RWPE1 (cell line): ENCODE data around the gene GSX2.

ENCODE experiments used
- CTCF ChIA-PET: fragments of 350-600 bp; sonication (Branson Sonifier 250); formaldehyde crosslinking; extraction: SDS; loops from one replicate; lab custom pipeline; 2021; lab: Yijun Ruan, JAX
- POLR2A ChIA-PET: fragments of 400-600 bp; formaldehyde crosslinking; extraction: SDS; loops from one replicate; lab custom pipeline; 2020; ENCODE audit warnings: antibody characterized with exemption; ENCODE audit not compliant: low non-redundant PET; lab: Yijun Ruan, JAX
- DNase-seq: peaks from one replicate; pipeline ENCODE4 v3.0.0; 2012; ENCODE audit warnings: low spot score
- H3K27ac ChIP-seq: fragments of 450-650 bp; 2 replicates; pipeline ENCODE4 v1.5.1; 2017
- TF ChIP-seq, protein P1 (sequence below): fragments of 450-650 bp; conservative IDR thresholded peaks from 2 replicates; pipeline ENCODE4 v1.5.1; 2017; ENCODE audit warnings: low read depth, mild to moderate bottlenecking

Gene GSX2

DNA sequence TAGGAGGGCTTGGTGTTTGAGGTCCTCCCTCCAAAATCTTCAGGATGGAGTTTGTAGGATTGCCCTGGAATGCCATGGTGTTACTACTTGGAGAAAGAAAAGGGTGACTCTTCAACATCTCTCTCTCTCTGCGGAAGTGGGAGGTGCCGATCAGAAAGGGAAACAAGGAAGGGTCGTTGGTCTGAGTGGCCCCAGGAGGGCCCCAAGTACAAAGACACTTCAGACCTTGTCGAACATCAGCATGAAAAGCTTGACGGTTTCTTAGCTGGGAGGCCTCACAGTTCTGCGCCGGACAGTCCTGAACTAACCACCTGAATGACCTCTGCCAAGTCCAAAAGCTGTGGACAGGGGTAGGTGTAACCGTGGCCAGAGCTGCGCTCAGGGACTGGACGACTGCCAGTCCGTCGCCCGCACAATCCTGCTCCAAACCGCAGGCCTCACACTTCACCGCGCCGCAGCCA, 646 bp upstream of the GSX2 start:
- TF ChIP-seq, protein P1, sequence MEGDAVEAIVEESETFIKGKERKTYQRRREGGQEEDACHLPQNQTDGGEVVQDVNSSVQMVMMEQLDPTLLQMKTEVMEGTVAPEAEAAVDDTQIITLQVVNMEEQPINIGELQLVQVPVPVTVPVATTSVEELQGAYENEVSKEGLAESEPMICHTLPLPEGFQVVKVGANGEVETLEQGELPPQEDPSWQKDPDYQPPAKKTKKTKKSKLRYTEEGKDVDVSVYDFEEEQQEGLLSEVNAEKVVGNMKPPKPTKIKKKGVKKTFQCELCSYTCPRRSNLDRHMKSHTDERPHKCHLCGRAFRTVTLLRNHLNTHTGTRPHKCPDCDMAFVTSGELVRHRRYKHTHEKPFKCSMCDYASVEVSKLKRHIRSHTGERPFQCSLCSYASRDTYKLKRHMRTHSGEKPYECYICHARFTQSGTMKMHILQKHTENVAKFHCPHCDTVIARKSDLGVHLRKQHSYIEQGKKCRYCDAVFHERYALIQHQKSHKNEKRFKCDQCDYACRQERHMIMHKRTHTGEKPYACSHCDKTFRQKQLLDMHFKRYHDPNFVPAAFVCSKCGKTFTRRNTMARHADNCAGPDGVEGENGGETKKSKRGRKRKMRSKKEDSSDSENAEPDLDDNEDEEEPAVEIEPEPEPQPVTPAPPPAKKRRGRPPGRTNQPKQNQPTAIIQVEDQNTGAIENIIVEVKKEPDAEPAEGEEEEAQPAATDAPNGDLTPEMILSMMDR: no peak
- POLR2A ChIA-PET: no interaction called here
- no peak overlapping the region for H3K27ac ChIP-seq
- no peak for DNase-seq
- CTCF ChIA-PET: no interaction called here

DNA sequence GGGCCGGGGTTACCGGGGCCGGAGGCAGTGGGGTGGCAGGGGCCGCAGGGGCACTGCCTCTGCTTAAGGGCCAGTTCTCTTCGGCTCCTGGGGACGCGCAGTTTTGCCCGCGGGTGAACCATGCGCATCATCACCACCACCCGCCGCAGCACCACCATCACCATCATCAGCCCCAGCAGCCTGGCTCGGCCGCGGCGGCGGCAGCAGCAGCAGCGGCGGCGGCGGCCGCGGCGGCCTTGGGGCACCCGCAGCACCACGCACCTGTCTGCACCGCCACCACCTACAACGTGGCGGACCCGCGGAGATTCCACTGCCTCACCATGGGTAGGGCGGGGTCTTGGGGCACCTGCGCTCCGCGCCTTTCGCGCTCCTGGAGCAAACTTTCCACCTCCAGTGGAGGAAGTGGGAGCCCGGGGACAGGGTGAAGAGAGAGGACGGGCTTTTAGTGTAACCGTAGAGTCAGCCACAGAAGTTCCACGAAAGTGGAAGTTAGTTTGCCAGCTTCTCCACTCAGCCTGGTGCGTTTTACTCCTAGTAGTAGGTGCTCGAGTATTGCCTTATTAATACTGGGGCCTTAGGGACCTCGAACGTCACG, 729 bp downstream of the GSX2 start:
- no peak overlapping the region for H3K27ac ChIP-seq
- CTCF ChIA-PET: interaction anchor here (0.5 to 0.6 kb wide), 2 partner anchors 292 to 527 kb away, joined by 3 read pairs; no protein-coding TSS in a partner anchor
- POLR2A ChIA-PET: no interaction called here
- TF ChIP-seq, protein P1: no peak
- DNase-seq: no peak

- TF ChIP-seq, protein P1: no peak
- no peak for DNase-seq
- CTCF ChIA-PET: no interaction called here
- H3K27ac ChIP-seq: no peak overlapping the region
- POLR2A ChIA-PET: no interaction called here
These were observed 1.5 kb downstream of the GSX2 start for GRCh38 chr4:54101190-54102041.

DNA sequence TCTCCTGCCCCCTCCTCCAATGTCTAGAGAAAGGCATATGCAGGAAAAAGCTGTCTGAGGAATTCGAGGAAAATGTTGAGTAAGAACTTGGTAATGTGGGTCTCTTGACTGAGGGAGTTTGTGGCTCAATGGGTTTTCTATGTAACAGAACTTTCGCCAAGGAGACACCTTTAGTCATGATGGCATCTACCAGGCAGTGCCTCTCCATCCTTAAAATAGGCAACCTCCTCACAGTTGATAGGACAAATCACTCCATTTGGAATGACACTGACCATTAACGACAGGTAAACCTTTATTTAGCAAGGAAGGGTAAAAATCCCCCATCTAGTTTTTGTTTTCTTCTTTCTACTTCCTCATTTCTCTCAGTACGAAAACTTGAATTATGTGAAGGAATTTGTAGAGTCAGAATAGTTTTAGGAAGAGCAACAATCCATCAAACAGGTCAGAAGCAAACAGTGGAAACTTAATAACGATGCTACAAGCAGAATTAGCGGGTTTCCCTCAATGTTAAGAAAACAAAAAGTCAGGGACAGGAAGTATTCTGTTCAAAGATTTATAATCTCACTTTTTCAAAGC, 2.7 kb downstream of the GSX2 start:
- no peak for DNase-seq
- TF ChIP-seq, protein P1: no peak
- ChIA-PET CTCF (interaction anchor here (0.6 kb wide), 1 partner anchor 212 kb away, joined by 3 read pairs; no protein-coding TSS in a partner anchor), POLR2A (no interaction called here)
- H3K27ac ChIP-seq: no peak overlapping the region

DNA sequence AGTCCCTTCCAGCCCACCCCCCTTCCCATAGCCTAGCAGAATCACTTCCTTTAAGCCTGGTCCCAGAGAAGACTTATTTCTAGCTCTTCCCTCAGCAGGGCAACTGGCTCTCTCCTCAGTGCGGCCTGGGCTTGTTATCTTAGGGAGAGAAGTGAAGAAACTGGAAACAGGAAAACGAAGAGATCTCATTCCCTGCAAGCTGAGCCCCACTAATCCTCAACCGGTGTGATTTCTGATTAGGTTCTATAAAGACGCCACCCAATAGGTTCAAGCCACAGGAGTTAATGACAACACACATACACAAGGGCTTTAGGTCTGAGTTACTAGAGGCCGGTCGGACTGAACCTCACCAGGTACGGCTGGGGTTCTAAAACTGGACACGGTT, 3.2 kb downstream of the GSX2 start:
- DNase-seq: no peak
- ChIA-PET CTCF (interaction anchor here (0.6 kb wide), 1 partner anchor 213 kb away, joined by 3 read pairs; no protein-coding TSS in a partner anchor), POLR2A (no interaction called here)
- H3K27ac ChIP-seq: no peak overlapping the region
- TF ChIP-seq, protein P1: no peak

DNA sequence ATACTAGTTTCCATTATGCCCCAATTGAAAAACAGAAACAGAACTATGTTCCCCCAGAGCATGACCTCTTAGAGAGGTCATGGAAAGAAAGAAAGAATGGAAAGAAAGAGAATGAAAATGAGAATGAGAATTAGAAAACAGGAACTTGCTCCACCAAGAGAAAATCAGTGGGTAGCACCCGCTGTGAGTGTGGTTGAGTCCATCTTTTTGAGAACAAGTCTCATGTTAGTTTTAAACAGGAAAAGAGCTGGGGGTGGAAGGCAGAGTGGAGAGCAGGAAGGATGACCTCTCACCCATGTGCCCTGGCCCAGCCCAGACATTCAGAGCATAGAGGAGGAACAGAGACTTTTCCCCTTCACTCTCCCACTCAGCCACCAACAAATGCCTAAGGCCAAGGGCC, 4.9 kb downstream of the GSX2 start:
- TF ChIP-seq, protein P1: no peak
- no peak overlapping the region for H3K27ac ChIP-seq
- DNase-seq: no peak
- POLR2A ChIA-PET: no interaction called here
- CTCF ChIA-PET: no interaction called here
